ELR (cell line): ENCODE measurements around the gene HCRTR2.
A peak's percentile ranks its signal among the peaks of the same experiment; 100 is the strongest.
"Not testable (repeated sequence)": the region's sequence is repeated elsewhere in the genome, so short reads cannot be mapped to it uniquely, and the experiment has no call there.

Source experiments
- DNase-seq: peaks from one replicate; pipeline ENCODE4 v3.0.0-alpha.2; 2015; ENCODE audit warnings: low read depth

HCRTR2 gene

GRCh38 chr6:55220961-55221360 is 46.6 kb downstream of the HCRTR2 start:
- no peak for DNase-seq

GRCh38 chr6:55227862-55228261 is 53.5 kb downstream of the HCRTR2 start:
- no peak for DNase-seq

- no peak for DNase-seq
Observed at GRCh38 chr6:55239099-55239498, 64.8 kb downstream of the HCRTR2 start.

GRCh38 chr6:55240975-55241605 is 66.8 kb downstream of the HCRTR2 start:
- peak; percentile 57 for DNase-seq

GRCh38 chr6:55250400-55250799 is 76.1 kb downstream of the HCRTR2 start:
- DNase-seq = no peak

- DNase-seq = peak; percentile 16
Observed at GRCh38 chr6:55255113-55255512, 80.8 kb downstream of the HCRTR2 start.

GRCh38 chr6:55260181-55260580 is 85.9 kb downstream of the HCRTR2 start:
- no peak for DNase-seq

GRCh38 chr6:55265409-55266114 is 91.2 kb downstream of the HCRTR2 start:
- DNase-seq = no peak

GRCh38 chr6:55266896-55267295 is 92.6 kb downstream of the HCRTR2 start:
- no peak for DNase-seq

- DNase-seq = peak; percentile 73
Observed at GRCh38 chr6:55276745-55277530, 102.6 kb downstream of the HCRTR2 start.

GRCh38 chr6:55277646-55278045 is 103.3 kb downstream of the HCRTR2 start:
- DNase-seq = no peak

GRCh38 chr6:55281215-55281614 is 106.9 kb downstream of the HCRTR2 start:
- DNase-seq = no peak

- DNase-seq = no peak
Observed at GRCh38 chr6:55282115-55282514, 107.8 kb downstream of the HCRTR2 start.

- DNase-seq = no peak
Observed at GRCh38 chr6:55286824-55287223, 112.5 kb downstream of the HCRTR2 start.

GRCh38 chr6:55290736-55291135 is 116.4 kb downstream of the HCRTR2 start:
- DNase-seq = no peak

GRCh38 chr6:55293116-55293515 is 118.8 kb downstream of the HCRTR2 start:
- peak; percentile 56 for DNase-seq

GRCh38 chr6:55297214-55297613 is 122.9 kb downstream of the HCRTR2 start:
- DNase-seq = not testable (repeated sequence)

GRCh38 chr6:55299286-55299985 is 125.1 kb downstream of the HCRTR2 start:
- DNase-seq = no peak

- no peak for DNase-seq
Observed at GRCh38 chr6:55304747-55305146, 130.4 kb downstream of the HCRTR2 start.

GRCh38 chr6:55319961-55320695 is 145.8 kb downstream of the HCRTR2 start:
- no peak for DNase-seq

- peak; percentile 5 for DNase-seq
Observed at GRCh38 chr6:55320696-55321086, 146.4 kb downstream of the HCRTR2 start.

- peak; percentile 6 for DNase-seq
Observed at GRCh38 chr6:55327169-55327568, 152.9 kb downstream of the HCRTR2 start, which contains the start of gene GFRAL. GFRAL (plus strand) TSS chr6:55327469; CDS start chr6:55327555, 86 bp downstream.
